Measurements from ENCODE around the gene DAPK1. TPM values are rescaled to one million over a fixed set of nuclear protein-coding genes. Genes with fewer than 3 reads are reported as not detected.
"Not testable (repeated sequence)": the region's sequence is repeated elsewhere in the genome, so short reads cannot be mapped to it uniquely, and the experiment has no call there.

DAPK1 gene
- total and polyA plus RNA-seq, 12 donors = 5.4 to 44.6 (median 21.3) TPM

GRCh38 chr9:87547671-87548081, 50.0 kb downstream of the DAPK1 start:
- no peaks in the 10 kb centered on the region for H3K36me3 ChIP-seq (replicated peaks in 1 of 2)
- TF ChIP-seq POLR2A (IDR thresholded peaks at IDR 0.05) = no peak
- TF ChIP-seq, protein P1, sequence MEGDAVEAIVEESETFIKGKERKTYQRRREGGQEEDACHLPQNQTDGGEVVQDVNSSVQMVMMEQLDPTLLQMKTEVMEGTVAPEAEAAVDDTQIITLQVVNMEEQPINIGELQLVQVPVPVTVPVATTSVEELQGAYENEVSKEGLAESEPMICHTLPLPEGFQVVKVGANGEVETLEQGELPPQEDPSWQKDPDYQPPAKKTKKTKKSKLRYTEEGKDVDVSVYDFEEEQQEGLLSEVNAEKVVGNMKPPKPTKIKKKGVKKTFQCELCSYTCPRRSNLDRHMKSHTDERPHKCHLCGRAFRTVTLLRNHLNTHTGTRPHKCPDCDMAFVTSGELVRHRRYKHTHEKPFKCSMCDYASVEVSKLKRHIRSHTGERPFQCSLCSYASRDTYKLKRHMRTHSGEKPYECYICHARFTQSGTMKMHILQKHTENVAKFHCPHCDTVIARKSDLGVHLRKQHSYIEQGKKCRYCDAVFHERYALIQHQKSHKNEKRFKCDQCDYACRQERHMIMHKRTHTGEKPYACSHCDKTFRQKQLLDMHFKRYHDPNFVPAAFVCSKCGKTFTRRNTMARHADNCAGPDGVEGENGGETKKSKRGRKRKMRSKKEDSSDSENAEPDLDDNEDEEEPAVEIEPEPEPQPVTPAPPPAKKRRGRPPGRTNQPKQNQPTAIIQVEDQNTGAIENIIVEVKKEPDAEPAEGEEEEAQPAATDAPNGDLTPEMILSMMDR (IDR thresholded peaks at IDR 0.05) = no peak
- no peaks in the 10 kb centered on the region for H3K27me3 ChIP-seq
- H3K4me1 ChIP-seq (replicated peaks in 1 of 2) = no peaks in the 10 kb centered on the region
- DNase-seq = no peak
- no peaks in the 10 kb centered on the region for H3K9me3 ChIP-seq (replicated peaks in 1 of 3)
- H3K27ac ChIP-seq = no peak overlapping the region
- intact Hi-C loops (cut with DNase I) = no loop called here
- 63 to 88% (median 72%) methylated on average over 3 to 6 of the region's 6 CpGs for WGBS, 4 donors
- no peak overlapping the region for H3K4me3 ChIP-seq

DNA sequence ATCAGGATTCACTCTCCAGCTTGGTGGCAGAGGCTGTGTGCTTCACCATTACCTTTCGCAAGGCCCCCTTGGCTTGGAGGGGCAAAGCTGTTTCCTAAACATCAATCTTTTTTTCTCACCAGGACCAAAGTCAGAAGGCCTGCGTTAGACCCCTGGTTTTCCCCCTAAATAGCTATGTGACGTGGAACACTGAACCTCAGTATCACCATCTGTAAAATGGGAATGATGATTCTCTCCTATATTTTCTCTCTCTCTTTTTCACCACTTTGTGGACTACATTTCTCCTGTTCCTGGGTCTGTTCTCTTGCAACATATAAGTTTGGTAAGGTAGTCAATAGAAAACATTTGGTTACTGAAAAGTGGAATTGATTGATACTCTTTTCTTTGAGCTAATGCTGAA, 50.5 kb downstream of the DAPK1 start:
- H3K36me3 ChIP-seq (replicated peaks in 1 of 2) = no peaks in the 10 kb centered on the region
- no peak overlapping the region for H3K27ac ChIP-seq
- intact Hi-C loops (cut with DNase I) = no loop called here
- DNase-seq = no peak
- no peak for TF ChIP-seq POLR2A (IDR thresholded peaks at IDR 0.05)
- TF ChIP-seq, protein P1 (IDR thresholded peaks at IDR 0.05) = no peak
- H3K4me3 ChIP-seq = no peak overlapping the region
- no peaks in the 10 kb centered on the region for H3K4me1 ChIP-seq (replicated peaks in 1 of 2)
- H3K27me3 ChIP-seq = no peaks in the 10 kb centered on the region
- H3K9me3 ChIP-seq (replicated peaks in 1 of 3) = no peaks in the 10 kb centered on the region
- WGBS, 4 donors = 86 to 92% (median 90%) methylated on average over 3 of the region's 3 CpGs

GRCh38 chr9:87549088-87549487, 51.4 kb downstream of the DAPK1 start:
- DNase-seq; H3K4me3 ChIP-seq; H3K9me3 ChIP-seq (replicated peaks in 1 of 3); H3K4me1 ChIP-seq (replicated peaks in 1 of 2); H3K36me3 ChIP-seq (replicated peaks in 1 of 2); intact Hi-C loops (cut with DNase I); H3K27me3 ChIP-seq; H3K27ac ChIP-seq: not testable (repeated sequence)
- 80 to 86% (median 84%) methylated on average over 2 of the region's 2 CpGs for WGBS, 4 donors

DNA sequence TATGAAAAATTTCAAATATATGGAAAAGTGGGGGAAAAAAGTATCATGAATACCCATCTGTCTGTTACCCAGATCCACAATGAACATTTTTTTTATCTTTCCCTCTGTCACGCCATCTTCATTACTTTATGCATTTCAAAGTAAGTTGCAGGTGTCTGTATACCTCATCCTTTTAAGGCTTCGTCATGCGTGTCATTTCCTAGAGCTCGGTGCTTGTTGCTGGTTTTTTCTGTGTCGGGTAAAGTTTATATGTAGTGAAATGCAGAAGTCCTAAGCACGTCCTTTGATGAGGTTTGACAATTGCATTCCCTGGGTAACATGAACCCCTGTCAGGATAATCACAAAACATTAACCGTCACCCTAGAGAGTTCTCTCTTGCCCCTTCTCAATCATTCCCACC, 52.1 kb downstream of the DAPK1 start:
- Histone ChIP-seq H3K27ac (no peak overlapping the region), H3K4me1 (replicated peaks in 1 of 2) (peaks cover 0 to 11% of the 10 kb centered on the region in 2 donors), H3K9me3 (replicated peaks in 1 of 3) (no peaks in the 10 kb centered on the region), H3K27me3 (no peaks in the 10 kb centered on the region), H3K4me3 (no peak overlapping the region), H3K36me3 (replicated peaks in 1 of 2) (no peaks in the 10 kb centered on the region)
- WGBS, 4 donors = 85 to 87% (median 86%) methylated on average over 7 of the region's 7 CpGs
- intact Hi-C loops (cut with DNase I) = no loop called here
- no peak for DNase-seq
- TF ChIP-seq POLR2A (IDR thresholded peaks at IDR 0.05) = no peak
- TF ChIP-seq, protein P1 (IDR thresholded peaks at IDR 0.05) = no peak

- peaks cover 0 to 12% of the 10 kb centered on the region in 2 donors for H3K4me1 ChIP-seq (replicated peaks in 1 of 2)
- H3K4me3 ChIP-seq = no peak overlapping the region
- H3K36me3 ChIP-seq (replicated peaks in 1 of 2) = no peaks in the 10 kb centered on the region
- H3K27ac ChIP-seq = no peak overlapping the region
- 72 to 87% (median 79%) methylated on average over 4 to 5 of the region's 5 CpGs for WGBS, 4 donors
- intact Hi-C loops (cut with DNase I) = no loop called here
- DNase-seq = peak in 1 of 7 donors; percentile 39
- H3K9me3 ChIP-seq (replicated peaks in 1 of 3) = no peaks in the 10 kb centered on the region
- TF ChIP-seq POLR2A (IDR thresholded peaks at IDR 0.05) = no peak
- no peaks in the 10 kb centered on the region for H3K27me3 ChIP-seq
These were observed 52.7 kb downstream of the DAPK1 start for GRCh38 chr9:87550253-87550954.

All from adrenal gland (tissue), 12 donors.